Osteoblast (primary cell): Measurements from ENCODE around the gene BPIFB2. TPM values are rescaled to one million over a fixed set of nuclear protein-coding genes. Genes with fewer than 3 reads are reported as not detected.
"Not testable (repeated sequence)": the region's sequence is repeated elsewhere in the genome, so short reads cannot be mapped to it uniquely, and the experiment has no call there.

Experiments
- DNase-seq: peaks from one replicate; pipeline ENCODE4 v3.0.0; 2011; ENCODE audit warnings: low spot score, mixed read lengths; ENCODE audit not compliant: insufficient read length; ENCODE audit errors: missing footprints
- H2AFZ ChIP-seq: 2 replicates; pipeline ENCODE4 v1.6.0; 2011; ENCODE audit warnings: mild to moderate bottlenecking, low read length
- H3K27ac ChIP-seq: 2 replicates; pipeline ENCODE4 v1.5.1; 2011; ENCODE audit warnings: mild to moderate bottlenecking, low read depth, low read length, moderate library complexity
- H3K27me3 ChIP-seq: 2 replicates; pipeline ENCODE4 v1.6.0; 2012; ENCODE audit warnings: mild to moderate bottlenecking, control low read depth, inconsistent platforms, low read length, moderate library complexity; ENCODE audit not compliant: insufficient read depth
- H3K36me3 ChIP-seq: 2 replicates; pipeline ENCODE4 v1.5.1; 2011; ENCODE audit warnings: mild to moderate bottlenecking, low read length, control low read depth, moderate library complexity; ENCODE audit not compliant: insufficient read depth
- H3K4me1 ChIP-seq: 2 replicates; pipeline ENCODE4 v1.5.1; 2011; ENCODE audit warnings: mild to moderate bottlenecking, low read length, control low read depth, moderate library complexity; ENCODE audit not compliant: insufficient read depth
- H3K4me2 ChIP-seq: 2 replicates; pipeline ENCODE4 v1.6.0; 2011; ENCODE audit warnings: mild to moderate bottlenecking, low read length; ENCODE audit not compliant: insufficient read depth
- H3K4me3 ChIP-seq: fragments of 200-600 bp; sonication (generic); 3 replicates; pipeline ENCODE4 v1.5.1; 2012; ENCODE audit warnings: mild to moderate bottlenecking, low read length, inconsistent platforms; ENCODE audit not compliant: insufficient read depth
- H3K79me2 ChIP-seq: 2 replicates; pipeline ENCODE4 v1.6.0; 2012; ENCODE audit warnings: mild to moderate bottlenecking, low read length, control low read depth, inconsistent platforms; ENCODE audit not compliant: insufficient read depth
- H3K9me3 ChIP-seq: 2 replicates; pipeline ENCODE4 v1.5.1; 2011; ENCODE audit warnings: low read depth, low read length, control low read depth
- H4K20me1 ChIP-seq: 2 replicates; pipeline ENCODE4 v1.6.0; 2012; ENCODE audit warnings: mild to moderate bottlenecking, low read length, control low read depth; ENCODE audit not compliant: insufficient read depth
- CTCF ChIP-seq: IDR thresholded peaks from 2 replicates; pipeline ENCODE4 v1.5.1; 2011; ENCODE audit warnings: mild to moderate bottlenecking, low read depth, low read length, moderate library complexity; ENCODE audit errors: extremely low read depth
- total RNA-seq: library from RNA; depleted of rRNA; stranded (reverse); fragments of >200 nt; gene quantifications from 2 replicates; pipeline ENCODE4 v1.2.3, GENCODE V29; 2012

BPIFB2 gene
- total RNA-seq, 1 donor = not detected

- Histone ChIP-seq H3K4me3 (no peak overlapping the region), H3K27ac (no peak overlapping the region), H3K79me2 (no peaks in the 10 kb centered on the region), H3K9me3 (no peaks in the 10 kb centered on the region), H3K4me1 (no peaks in the 10 kb centered on the region), H4K20me1 (no peaks in the 10 kb centered on the region), H3K27me3 (no peaks in the 10 kb centered on the region), H2AFZ (no peak overlapping the region), H3K36me3 (no peaks in the 10 kb centered on the region), H3K4me2 (no peak overlapping the region)
- peak; percentile 14 for DNase-seq
- TF ChIP-seq CTCF = no peak
Observed at GRCh38 chr20:33038243-33038642, 30.7 kb downstream of the BPIFB2 start.

GRCh38 chr20:33042430-33042829 lies 34.9 kb downstream of the BPIFB2 start:
- Histone ChIP-seq H3K27me3 (no peaks in the 10 kb centered on the region), H3K36me3 (no peaks in the 10 kb centered on the region), H3K4me2 (no peak overlapping the region), H3K4me3 (no peak overlapping the region), H2AFZ (no peak overlapping the region), H3K9me3 (no peaks in the 10 kb centered on the region), H3K27ac (no peak overlapping the region), H3K4me1 (no peaks in the 10 kb centered on the region), H4K20me1 (no peaks in the 10 kb centered on the region), H3K79me2 (no peaks in the 10 kb centered on the region)
- no peak for TF ChIP-seq CTCF
- DNase-seq = no peak

GRCh38 chr20:33042983-33043730 lies 35.7 kb downstream of the BPIFB2 start:
- no peaks in the 10 kb centered on the region for H4K20me1 ChIP-seq
- H3K4me2 ChIP-seq = no peak overlapping the region
- no peak for TF ChIP-seq CTCF
- H3K4me1 ChIP-seq = no peaks in the 10 kb centered on the region
- no peaks in the 10 kb centered on the region for H3K79me2 ChIP-seq
- H3K27ac ChIP-seq = no peak overlapping the region
- peak; percentile 64 for DNase-seq
- no peaks in the 10 kb centered on the region for H3K36me3 ChIP-seq
- no peaks in the 10 kb centered on the region for H3K9me3 ChIP-seq
- H3K27me3 ChIP-seq = no peaks in the 10 kb centered on the region
- no peak overlapping the region for H3K4me3 ChIP-seq
- H2AFZ ChIP-seq = no peak overlapping the region

GRCh38 chr20:33043731-33044181 lies 36.3 kb downstream of the BPIFB2 start:
- Histone ChIP-seq H4K20me1 (no peaks in the 10 kb centered on the region), H3K27ac (no peak overlapping the region), H3K79me2 (no peaks in the 10 kb centered on the region)

GRCh38 chr20:33045129-33045721 lies 37.7 kb downstream of the BPIFB2 start:
- H3K9me3 ChIP-seq, H3K27me3 ChIP-seq, H3K4me3 ChIP-seq, H2AFZ ChIP-seq, H3K27ac ChIP-seq, DNase-seq, H3K4me2 ChIP-seq, H3K79me2 ChIP-seq, H3K36me3 ChIP-seq, H3K4me1 ChIP-seq, H4K20me1 ChIP-seq: not testable (repeated sequence)

More at GRCh38 chr20:33043731-33044181, 36.3 kb downstream of the BPIFB2 start:
- DNase-seq = peak; percentile 8
- no peak overlapping the region for H2AFZ ChIP-seq
- no peaks in the 10 kb centered on the region for H3K4me1 ChIP-seq
- no peaks in the 10 kb centered on the region for H3K36me3 ChIP-seq
- H3K9me3 ChIP-seq = no peaks in the 10 kb centered on the region
- no peaks in the 10 kb centered on the region for H3K27me3 ChIP-seq
- no peak overlapping the region for H3K4me3 ChIP-seq
- TF ChIP-seq CTCF = no peak
- H3K4me2 ChIP-seq = no peak overlapping the region
